ENCODE data around the gene JAKMIP3.
"Not testable (repeated sequence)": the region's sequence is repeated elsewhere in the genome, so short reads cannot be mapped to it uniquely, and the experiment has no call there.

The JAKMIP3 gene

DNA sequence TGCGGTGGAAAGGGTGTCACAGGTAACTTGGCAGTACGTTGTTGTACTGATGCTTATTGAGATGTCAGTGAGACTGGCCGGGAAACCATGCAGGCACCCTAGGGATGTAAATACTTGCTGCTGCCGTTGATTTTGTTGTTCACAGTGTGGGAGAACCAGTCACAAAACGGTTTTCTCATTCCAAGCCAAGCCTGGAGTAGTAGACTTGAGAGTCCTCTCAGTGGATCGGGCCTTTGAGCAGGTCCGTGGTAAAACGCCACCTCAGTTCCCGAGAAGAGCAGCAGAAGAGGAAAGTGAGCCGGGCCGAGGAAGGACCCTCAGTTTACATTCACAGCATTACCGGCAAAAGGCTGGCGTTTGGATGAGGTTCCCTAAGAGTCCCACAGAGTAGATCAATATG is 1.1 kb downstream of the JAKMIP3 start:
- DNase-seq = no peak

DNA sequence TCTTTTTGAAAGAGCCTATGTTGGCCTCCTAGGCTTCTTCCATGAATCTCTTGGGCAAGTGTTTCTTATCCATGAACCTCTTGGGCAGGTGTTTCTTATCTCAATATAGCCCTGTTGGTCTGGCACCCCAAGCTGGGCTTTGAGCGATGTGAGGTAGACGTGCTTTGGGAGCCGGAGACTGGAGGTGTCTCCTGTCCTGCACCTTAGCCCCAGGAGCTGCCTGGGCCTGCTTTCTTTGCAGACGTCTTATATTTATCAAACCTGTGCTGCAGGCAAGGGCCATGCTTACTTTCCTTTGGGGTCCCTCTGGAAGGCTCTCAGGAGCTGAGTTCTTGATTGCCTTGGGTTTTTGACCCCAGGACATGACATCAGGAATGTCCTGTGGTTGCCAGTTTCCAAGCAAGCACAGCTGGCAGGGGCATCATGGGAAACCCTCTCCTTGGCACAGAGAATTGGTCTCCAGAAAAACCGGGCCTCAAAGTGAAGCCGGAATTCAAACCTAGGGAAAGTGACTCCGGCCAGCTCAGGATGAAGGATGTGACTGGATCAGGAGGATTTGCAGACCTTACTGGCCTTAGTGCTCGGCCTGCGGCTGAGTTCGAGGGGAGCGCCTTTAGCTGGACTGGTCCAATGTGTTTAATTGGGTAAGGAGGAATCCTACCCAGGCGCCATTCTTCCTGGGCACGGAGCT is 2.8 kb downstream of the JAKMIP3 start:
- no peak for DNase-seq

GRCh38 chr10:132069122-132069848 is 3.5 kb downstream of the JAKMIP3 start:
- no peak for DNase-seq

DNA sequence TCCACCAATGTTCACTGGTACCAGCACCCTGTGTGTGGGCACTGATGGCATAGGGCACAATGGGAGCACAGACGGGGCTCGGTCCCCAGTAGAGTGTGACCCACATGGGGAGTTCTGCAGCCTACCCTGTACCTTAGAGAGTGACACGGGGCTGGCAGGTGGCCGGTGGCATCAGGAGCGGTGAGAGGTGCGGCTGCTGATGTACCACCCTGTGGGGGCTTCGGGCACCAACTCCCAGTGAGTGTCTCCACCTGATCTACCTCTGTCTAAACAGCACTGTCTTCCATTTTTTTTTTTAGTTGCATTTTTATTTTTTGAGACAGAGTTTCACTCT is 4.1 kb downstream of the JAKMIP3 start:
- no peak for DNase-seq

DNA sequence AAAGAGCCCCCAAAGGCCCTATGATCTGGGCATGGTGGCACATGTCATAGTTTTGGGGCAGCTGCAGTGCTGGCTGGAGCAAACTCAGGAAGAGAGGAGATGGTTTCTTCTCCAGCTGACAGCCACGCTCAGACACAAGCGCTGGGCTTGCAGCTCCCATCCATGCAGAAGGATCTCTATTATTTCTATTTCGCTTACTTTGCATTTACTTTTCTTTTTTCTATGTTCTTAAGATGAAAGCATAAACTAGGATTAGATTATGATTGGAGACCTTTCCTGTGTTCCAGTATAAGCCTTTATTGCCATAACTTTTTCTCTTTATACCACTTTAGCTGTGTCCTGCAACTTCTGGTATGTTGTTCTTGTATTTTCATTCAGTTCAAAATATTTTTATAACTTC is 5.0 kb downstream of the JAKMIP3 start:
- DNase-seq = no peak

- no peak for DNase-seq
Measured at GRCh38 chr10:132071667-132072066, 5.9 kb downstream of the JAKMIP3 start.

- DNase-seq = no peak
Measured at GRCh38 chr10:132075909-132076577, 10.3 kb downstream of the JAKMIP3 start.

- no peak for DNase-seq
Measured at GRCh38 chr10:132076578-132077081, 10.9 kb downstream of the JAKMIP3 start.

- DNase-seq = no peak
Measured at GRCh38 chr10:132077091-132077490, 11.3 kb downstream of the JAKMIP3 start.

DNA sequence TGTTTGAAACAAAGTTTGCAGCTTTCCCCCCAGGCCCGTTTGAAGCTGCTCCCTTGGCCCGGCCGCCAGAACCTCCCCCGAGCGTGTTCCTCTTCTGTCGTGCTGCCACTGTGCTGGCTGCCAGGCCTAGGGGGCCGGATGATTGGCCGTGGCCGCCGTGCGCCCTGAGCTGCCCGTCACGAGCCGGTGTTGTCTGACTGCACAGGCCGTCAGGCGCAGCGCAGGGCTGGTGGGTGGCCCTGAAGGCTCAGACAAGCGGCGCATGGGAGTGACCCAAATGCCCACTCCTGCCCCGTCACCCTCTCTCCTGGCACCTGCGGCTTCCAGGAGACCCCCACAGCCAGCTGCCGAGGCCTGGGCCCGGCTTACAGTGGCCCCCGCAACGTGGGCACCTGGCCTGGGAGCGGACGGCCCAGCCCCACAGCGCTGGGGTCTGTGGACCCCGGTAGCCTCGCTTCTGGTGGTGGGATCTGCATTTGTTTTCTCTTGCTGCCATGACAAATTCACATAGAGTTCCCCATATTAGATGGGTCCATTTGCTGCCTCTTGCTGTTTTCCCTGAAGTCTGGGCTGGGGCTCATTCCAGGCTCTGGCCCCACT is 13.1 kb downstream of the JAKMIP3 start:
- DNase-seq = no peak

DNA sequence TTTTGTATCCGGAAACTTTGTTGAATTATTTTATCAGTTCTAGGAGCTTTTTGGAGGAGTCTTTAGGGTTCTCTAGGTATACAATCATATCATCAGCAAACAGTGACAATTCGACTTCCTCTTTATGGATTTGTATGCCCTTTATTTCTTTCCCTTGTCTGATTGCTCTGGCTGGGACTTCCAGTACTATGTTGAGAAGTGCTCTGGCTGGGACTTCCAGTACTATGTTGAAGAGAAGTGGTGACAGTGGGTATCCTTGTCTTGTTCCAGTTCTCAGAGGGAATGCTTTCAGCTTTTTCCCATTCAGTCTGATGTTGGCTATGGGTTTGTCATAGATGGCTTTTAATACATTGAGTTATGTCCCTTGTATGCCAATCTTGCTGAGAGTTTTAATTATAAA is 18.6 kb downstream of the JAKMIP3 start:
- DNase-seq = not testable (repeated sequence)

DNA sequence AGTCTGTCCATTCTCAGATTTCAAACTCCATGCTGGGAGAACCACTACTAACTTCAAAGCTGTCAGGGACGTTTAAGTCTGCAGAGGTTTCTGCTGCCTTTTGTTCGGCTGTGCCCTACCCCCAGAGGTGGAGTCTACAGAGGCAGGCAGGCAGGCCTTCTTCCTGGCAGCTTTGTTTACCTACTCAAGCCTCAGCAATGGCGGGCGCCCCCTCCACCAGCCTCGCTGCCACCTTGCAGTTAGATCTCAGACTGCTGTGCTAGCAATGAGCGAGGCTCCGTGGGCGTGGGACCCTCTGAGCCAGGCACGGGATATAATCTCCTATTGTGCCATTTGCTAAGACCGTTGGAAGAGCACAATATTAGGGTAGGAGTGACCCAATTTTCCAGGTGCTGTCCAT is 27.5 kb downstream of the JAKMIP3 start:
- not testable (repeated sequence) for DNase-seq

- DNase-seq = no peak
Measured at GRCh38 chr10:132094581-132095234, 29.0 kb downstream of the JAKMIP3 start.

- no peak for DNase-seq
Measured at GRCh38 chr10:132095403-132096113, 29.8 kb downstream of the JAKMIP3 start.

GRCh38 chr10:132096223-132096622 is 30.5 kb downstream of the JAKMIP3 start:
- no peak for DNase-seq

- DNase-seq = no peak
Measured at GRCh38 chr10:132096863-132097478, 31.2 kb downstream of the JAKMIP3 start.

GRCh38 chr10:132097609-132098377 is 32.0 kb downstream of the JAKMIP3 start:
- DNase-seq = no peak

DNA sequence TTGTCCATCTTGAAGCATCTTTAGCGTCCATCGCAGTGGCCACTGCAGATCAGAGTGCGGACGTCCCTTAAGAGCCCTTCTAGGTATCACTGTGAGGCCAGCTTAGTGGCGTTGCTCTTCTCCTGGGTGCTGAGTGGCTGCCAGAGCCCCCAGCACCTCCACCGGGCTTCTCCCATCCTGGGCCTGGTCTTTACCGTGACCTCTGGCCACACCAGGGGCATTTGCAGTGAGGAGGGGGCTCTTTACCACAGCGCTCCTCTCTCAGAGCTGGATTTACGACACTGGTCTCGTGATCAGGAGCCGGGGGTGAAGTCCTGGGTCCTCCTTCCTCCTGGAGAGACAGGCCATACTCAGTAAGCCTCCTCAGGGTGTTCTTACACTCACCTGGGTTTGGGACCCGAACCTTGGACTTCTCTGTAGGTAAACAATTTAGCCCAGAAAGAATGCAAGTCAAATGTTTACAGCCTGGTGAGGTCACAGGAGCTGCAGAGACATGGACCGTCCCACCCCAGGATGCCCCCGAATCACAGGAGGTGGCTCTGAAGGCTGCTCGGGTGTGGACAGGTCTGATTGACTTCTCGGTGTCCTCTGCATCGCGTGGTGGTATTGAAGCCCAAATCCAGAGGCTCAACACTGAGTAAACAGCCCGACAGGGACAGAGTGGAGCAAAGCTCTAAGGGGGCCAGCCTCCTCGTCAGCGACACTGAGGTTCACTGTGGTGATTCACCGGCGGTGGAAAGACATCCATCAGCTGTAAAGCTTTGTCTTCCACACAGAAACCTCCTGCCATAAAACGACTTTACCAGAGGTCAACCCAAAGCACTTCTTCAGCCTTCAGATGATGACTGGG is 33.0 kb downstream of the JAKMIP3 start:
- DNase-seq = no peak

- peak; percentile 51 for DNase-seq
Measured at GRCh38 chr10:132099389-132100090, 33.8 kb downstream of the JAKMIP3 start.
